MM.1S (cell line): ENCODE measurements around the gene KCNMA1.

ENCODE experiments used
- EZH2 ChIP-seq: fragments of 300-600 bp; sonication (generic); optimal IDR thresholded peaks from 2 replicates; pipeline ENCODE3; 2017; ENCODE audit warnings: low read depth, mild to moderate bottlenecking, antibody characterized with exemption, low read length, mixed read lengths
- EZH2phosphoT487 ChIP-seq: fragments of 300-600 bp; sonication (generic); IDR thresholded peaks from 2 replicates; pipeline ENCODE4 v1.6.1; 2018; ENCODE audit warnings: antibody characterized with exemption, low read length
- TF ChIP-seq, protein P1 (sequence below): fragments of 300-600 bp; sonication (generic); IDR thresholded peaks from 2 replicates; pipeline ENCODE4 v1.5.1; 2016; ENCODE audit warnings: antibody characterized with exemption, low read length, mixed read lengths

DNA sequence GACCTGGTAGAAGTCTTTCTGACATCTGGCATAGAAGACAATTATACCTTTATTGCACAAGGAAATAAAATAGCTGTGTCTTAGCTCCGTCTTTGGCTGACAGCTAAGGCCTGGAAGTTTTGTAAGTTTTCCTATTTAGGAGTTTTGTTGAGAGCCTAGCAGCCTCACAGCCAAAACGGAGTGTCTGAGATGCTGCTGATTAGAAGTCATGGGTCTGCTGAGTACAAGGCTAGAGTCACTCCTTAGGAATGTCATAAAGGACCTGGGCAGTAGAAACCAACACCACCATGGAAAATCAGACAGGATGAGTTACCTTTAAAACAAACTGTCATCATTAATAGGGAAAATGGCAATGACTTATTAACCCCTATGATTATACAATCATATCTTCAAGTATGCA lies 442.5 kb downstream of the KCNMA1 start:
- TF ChIP-seq, protein P1, sequence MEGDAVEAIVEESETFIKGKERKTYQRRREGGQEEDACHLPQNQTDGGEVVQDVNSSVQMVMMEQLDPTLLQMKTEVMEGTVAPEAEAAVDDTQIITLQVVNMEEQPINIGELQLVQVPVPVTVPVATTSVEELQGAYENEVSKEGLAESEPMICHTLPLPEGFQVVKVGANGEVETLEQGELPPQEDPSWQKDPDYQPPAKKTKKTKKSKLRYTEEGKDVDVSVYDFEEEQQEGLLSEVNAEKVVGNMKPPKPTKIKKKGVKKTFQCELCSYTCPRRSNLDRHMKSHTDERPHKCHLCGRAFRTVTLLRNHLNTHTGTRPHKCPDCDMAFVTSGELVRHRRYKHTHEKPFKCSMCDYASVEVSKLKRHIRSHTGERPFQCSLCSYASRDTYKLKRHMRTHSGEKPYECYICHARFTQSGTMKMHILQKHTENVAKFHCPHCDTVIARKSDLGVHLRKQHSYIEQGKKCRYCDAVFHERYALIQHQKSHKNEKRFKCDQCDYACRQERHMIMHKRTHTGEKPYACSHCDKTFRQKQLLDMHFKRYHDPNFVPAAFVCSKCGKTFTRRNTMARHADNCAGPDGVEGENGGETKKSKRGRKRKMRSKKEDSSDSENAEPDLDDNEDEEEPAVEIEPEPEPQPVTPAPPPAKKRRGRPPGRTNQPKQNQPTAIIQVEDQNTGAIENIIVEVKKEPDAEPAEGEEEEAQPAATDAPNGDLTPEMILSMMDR, result no peak
- TF ChIP-seq EZH2, result no peak
- TF ChIP-seq EZH2phosphoT487, result no peak
